IgD-negative memory B cell (primary cell): Measurements from ENCODE around the gene GLIPR1L2. TPM values are rescaled to one million over a fixed set of nuclear protein-coding genes. Genes with fewer than 3 reads are reported as not detected.
"Not testable (repeated sequence)": the region's sequence is repeated elsewhere in the genome, so short reads cannot be mapped to it uniquely, and the experiment has no call there.

Experiments
- H3K27ac Mint-ChIP-seq, 3 donors: one replicate each; pipeline ENCODE4 v1.8.0; 2020 to 2022; ENCODE audit warnings: mild to moderate bottlenecking in 3 of 3, mixed read lengths in 3 of 3, moderate library complexity in 1 of 3
- H3K27me3 Mint-ChIP-seq: one replicate; pipeline ENCODE4 v1.8.0; 2021; ENCODE audit warnings: mixed read lengths
- H3K36me3 Mint-ChIP-seq: one replicate; pipeline ENCODE4 v1.8.0; 2020; ENCODE audit warnings: mild to moderate bottlenecking, mixed read lengths
- H3K4me1 Mint-ChIP-seq, 3 donors: one replicate each; pipeline ENCODE4 v1.8.0; 2020 to 2022; ENCODE audit warnings: mixed read lengths in 3 of 3, mild to moderate bottlenecking in 1 of 3
- H3K4me3 Mint-ChIP-seq, 4 donors: one replicate each; pipeline ENCODE4 v1.8.0; 2020 to 2022; ENCODE audit warnings: mild to moderate bottlenecking in 4 of 4, mixed read lengths in 4 of 4, moderate library complexity in 3 of 4
- H3K9me3 Mint-ChIP-seq, 3 donors: one replicate each; pipeline ENCODE4 v1.8.0; 2020 to 2021; ENCODE audit warnings: mixed read lengths in 3 of 3, mild to moderate bottlenecking in 1 of 3
- polyA plus RNA-seq: library from polyadenylated mRNA; unstranded; fragments of 300-500 nt; fragmentation: Illumina TruSeq; gene quantifications from one replicate; pipeline ENCODE4 v1.2.3, GENCODE V29; 2021

Gene GLIPR1L2
- polyA plus RNA-seq, 1 donor from 2014 or later = 1.6 TPM

DNA sequence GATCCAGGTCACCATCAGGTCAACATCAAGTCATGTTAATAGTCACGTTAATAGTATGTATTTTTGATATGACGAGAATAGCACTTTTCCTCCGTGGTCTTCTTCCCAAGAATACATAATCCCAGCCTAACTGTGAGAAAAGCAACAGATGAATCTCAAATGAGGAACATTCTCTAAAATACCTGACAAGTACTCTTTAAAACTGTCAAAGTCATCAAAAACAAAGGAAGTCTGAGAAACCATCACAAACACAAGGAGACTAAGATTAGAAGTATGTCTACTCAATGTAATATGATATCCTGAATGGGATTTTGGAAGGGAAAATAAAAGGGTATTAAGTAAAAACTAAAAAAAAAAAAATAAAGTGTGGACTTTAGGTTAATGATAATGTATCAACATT, 52.8 kb downstream of the GLIPR1L2 start:
- Mint-ChIP-seq H3K4me3 (no peak overlapping the region), H3K9me3 (peaks cover 3 to 6% (median 6%) of the 10 kb centered on the region in 3 donors), H3K27ac (no peak overlapping the region), H3K4me1 (no peaks in the 10 kb centered on the region), H3K36me3 (no peaks in the 10 kb centered on the region), H3K27me3 (peaks cover 8% of the 10 kb centered on the region)

DNA sequence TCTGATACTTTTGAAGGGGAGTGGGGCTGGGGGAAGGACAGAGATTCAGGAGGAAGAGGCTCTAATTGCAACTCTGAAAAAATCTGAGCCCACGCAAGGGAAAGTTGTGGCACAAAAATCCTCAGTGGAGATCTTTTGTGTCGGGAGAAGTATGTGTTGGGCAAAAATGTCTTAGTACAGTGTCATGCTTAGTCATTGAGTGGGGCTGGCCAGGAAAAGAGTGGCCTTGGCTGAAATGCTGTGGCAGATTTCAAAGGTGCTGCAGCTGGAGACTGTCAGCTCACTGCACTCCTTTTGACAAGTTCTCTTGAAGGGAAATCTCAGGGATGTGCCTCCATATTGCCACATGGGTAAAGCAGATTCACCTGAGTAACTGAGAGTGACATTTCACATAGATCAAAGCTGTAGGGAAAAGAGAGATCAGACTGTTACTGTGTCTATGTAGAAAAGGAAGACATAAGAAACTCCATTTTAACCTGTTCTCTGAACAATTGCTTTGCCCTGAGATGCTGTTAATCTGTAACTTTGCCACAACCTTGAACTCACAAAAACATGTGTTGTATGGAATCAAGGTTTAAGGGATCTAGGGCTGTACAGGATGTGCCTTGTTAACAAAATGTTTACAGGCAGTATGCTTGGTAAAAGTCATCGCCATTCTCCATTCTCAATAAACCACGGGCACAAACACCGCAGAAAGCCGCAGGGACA, 53.7 kb downstream of the GLIPR1L2 start:
- H3K36me3 Mint-ChIP-seq = no peaks in the 10 kb centered on the region

DNA sequence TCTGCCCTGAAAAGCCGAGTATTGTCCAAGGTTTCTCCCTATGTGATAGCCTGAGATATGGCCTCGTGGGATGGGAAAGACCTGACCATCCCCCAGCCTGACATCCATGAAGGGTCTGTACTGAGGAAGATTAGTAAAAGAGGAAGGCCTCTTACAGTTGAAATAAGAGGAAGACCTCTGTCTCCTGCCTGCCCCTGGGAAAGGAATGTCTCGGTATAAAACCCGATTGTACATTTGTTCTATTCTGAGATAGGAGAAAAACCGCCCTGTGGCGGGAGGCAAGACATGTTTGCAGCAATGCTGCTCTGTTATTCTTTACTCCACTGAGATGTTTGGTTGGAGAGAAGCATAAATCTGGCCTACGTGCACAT, 54.2 kb downstream of the GLIPR1L2 start:
- not testable (repeated sequence) for H3K27ac Mint-ChIP-seq, H3K27me3 Mint-ChIP-seq, H3K36me3 Mint-ChIP-seq, H3K4me1 Mint-ChIP-seq, H3K4me3 Mint-ChIP-seq, H3K9me3 Mint-ChIP-seq

More for the DNA sequence above, 53.7 kb downstream of the GLIPR1L2 start:
- Mint-ChIP-seq H3K27me3 (peaks cover 8% of the 10 kb centered on the region), H3K9me3 (peaks cover 3 to 6% (median 6%) of the 10 kb centered on the region in 3 donors), H3K4me3 (no peak overlapping the region), H3K4me1 (no peaks in the 10 kb centered on the region), H3K27ac (no peak overlapping the region)

DNA sequence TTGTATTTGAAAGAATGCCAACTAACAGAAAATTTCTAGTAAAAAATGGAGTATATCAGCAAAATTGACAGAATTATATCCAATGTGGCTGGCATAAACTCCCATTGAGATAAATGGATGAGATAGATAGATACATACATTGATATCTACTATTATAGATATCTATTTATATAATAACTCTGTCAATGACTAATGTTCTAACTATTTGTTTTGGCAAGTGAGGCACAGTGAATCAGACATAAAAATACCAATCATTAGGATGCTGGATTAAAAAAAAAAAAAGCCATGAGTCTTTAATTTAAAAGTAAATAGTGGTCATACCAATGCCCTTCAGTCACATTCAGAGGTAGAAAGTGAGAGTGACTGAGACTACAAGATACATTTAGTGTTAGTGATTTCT, 56.0 kb downstream of the GLIPR1L2 start:
- H3K27me3 Mint-ChIP-seq = peaks cover 4% of the 10 kb centered on the region
- no peaks in the 10 kb centered on the region for H3K4me1 Mint-ChIP-seq
- no peak overlapping the region for H3K27ac Mint-ChIP-seq
- H3K4me3 Mint-ChIP-seq = no peak overlapping the region
- no peaks in the 10 kb centered on the region for H3K9me3 Mint-ChIP-seq
- no peaks in the 10 kb centered on the region for H3K36me3 Mint-ChIP-seq

DNA sequence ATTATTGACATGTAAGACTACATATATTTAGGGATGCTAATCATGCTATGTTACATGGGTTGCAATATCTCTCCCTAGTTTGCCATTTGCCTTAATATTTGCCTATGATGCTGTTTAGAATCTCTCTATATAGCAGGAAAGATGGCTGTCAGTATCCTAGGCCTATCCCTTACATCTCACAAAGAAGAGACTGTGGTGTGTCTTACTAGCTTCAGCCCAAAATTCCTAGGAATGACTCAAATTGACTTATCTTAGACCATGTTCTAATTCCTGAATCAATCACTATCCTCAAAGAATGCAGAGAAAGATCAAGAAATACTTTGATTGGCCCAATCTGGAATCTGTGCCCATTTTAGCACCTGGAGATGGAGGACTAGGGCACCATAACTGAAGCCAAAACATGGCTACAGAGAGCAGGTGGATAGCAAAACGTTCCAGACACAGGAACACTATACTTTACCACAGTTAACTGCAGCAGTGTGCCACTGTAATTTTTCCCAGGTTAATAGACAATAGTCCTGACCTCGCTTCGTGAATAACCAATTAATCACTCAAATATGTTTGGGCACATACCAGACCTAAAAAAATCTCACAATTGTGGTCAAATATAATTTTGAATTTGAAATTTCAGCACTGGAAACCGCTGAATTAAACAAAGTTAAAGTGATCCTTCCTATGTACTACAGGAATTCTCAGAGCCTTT, 57.0 kb downstream of the GLIPR1L2 start:
- Mint-ChIP-seq H3K27me3 (peaks cover 3% of the 10 kb centered on the region), H3K27ac (no peak overlapping the region), H3K4me1 (no peaks in the 10 kb centered on the region), H3K9me3 (no peaks in the 10 kb centered on the region), H3K36me3 (no peaks in the 10 kb centered on the region), H3K4me3 (no peak overlapping the region)

DNA sequence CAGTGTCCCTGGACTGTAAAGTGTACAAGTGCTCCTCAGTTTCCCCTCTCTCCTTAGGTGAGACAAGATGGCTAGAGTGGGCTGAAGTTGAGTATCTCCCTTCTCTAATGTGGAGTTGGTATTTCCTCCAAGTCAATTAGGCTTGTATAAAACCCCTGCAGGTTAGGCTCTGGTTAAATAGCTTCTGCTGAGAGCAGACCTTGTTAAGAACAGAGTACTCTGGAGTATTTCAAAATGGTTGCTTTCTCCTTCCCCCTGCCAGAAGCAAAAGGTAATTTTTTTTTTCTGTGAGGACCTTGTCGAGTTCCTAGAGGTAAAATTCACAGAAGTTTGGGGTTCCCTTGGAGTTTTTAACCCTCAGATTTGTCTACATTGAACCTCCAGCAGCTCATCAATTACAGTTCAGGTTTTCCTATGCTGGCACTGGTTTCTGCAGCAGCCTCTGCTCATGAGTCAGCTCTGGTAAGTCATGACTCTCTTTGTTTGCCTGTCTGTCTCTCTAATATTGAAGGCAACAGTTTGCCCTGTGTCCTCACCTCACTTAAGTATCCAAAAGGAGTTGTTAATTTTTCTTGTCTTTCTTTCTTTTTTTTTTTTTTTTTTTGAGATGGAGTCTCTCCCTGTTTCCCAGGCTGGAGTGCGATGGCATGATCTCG, 61.9 kb downstream of the GLIPR1L2 start:
- Mint-ChIP-seq H3K27me3 (peaks cover 5% of the 10 kb centered on the region), H3K27ac (no peak overlapping the region), H3K4me1 (peaks cover 0 to 2% (median 0%) of the 10 kb centered on the region in 3 donors), H3K36me3 (peaks cover 2% of the 10 kb centered on the region), H3K4me3 (no peak overlapping the region), H3K9me3 (peaks cover 1 to 5% (median 4%) of the 10 kb centered on the region in 3 donors)

DNA sequence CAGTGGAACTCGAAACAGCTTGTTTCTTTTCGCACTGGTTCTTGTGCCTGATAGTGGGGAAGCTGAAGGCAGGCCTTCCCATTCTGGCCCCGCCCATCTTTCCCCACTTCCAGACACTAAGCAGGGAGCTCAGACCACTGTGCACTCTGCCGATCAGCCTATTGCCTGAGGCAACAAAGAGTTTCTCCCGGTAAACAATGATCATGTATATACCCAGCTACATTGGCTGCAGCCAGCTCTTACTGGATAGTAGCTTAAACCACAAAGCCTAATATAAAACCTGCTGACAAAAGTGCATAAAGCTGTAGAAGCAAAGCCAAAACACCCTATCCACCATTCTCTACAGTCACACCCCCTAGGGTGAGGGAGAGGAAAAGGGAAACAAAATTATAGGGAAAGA, 65.0 kb downstream of the GLIPR1L2 start:
- H3K27ac Mint-ChIP-seq = no peak overlapping the region
- H3K4me3 Mint-ChIP-seq = no peak overlapping the region
- peaks cover 5% of the 10 kb centered on the region for H3K27me3 Mint-ChIP-seq
- H3K36me3 Mint-ChIP-seq = peaks cover 2% of the 10 kb centered on the region
- H3K4me1 Mint-ChIP-seq = peaks cover 0 to 2% (median 0%) of the 10 kb centered on the region in 3 donors
- H3K9me3 Mint-ChIP-seq = peaks cover 1 to 14% (median 8%) of the 10 kb centered on the region in 3 donors

DNA sequence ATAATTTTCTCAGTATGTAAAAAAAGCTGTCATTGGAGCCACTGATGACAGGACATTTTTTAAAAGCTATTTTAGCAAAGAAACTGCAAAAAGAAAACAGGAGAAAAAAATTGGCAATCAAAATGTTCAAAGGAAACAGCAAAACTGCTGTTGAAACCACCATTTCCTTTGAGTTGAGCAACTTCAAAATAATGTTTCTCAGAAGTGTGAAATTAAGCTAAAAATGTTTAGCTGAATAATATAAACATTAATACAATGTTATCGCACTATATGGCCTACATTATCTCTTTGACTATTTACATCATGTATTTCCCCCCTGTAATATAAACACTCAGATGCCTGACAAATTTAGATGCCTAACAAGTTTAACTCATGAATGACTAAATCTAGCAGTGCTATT, 66.3 kb downstream of the GLIPR1L2 start:
- peaks cover 1 to 14% (median 8%) of the 10 kb centered on the region in 3 donors for H3K9me3 Mint-ChIP-seq
- no peak overlapping the region for H3K27ac Mint-ChIP-seq
- H3K36me3 Mint-ChIP-seq = peaks cover 2% of the 10 kb centered on the region
- H3K4me1 Mint-ChIP-seq = peaks cover 0 to 2% (median 0%) of the 10 kb centered on the region in 3 donors
- peaks cover 5% of the 10 kb centered on the region for H3K27me3 Mint-ChIP-seq
- H3K4me3 Mint-ChIP-seq = no peak overlapping the region

DNA sequence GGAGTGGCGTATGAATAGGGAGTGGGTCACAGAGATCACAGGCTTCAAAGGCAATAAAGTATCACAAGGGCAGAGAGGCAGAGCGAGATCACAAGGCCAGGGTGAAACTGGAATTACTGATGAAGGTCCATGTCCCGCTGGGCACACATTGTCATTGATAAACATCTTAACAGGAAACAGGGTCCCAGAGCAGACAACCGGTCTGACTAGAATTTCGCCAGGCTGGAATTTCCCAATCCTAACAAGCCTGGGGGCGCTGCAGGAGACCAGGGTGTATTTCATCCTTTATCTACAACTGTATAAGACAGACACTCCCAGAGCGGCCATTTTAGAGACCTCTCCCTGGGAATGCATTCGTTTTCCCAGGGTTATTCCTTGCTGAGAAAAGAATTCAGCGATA, 67.0 kb downstream of the GLIPR1L2 start:
- not testable (repeated sequence) for H3K4me3 Mint-ChIP-seq, H3K36me3 Mint-ChIP-seq, H3K4me1 Mint-ChIP-seq, H3K27me3 Mint-ChIP-seq
- Mint-ChIP-seq H3K9me3 (peaks cover 1 to 14% (median 8%) of the 10 kb centered on the region in 3 donors), H3K27ac (peak overlapping the region in 1 of 3 donors; percentile 28)

DNA sequence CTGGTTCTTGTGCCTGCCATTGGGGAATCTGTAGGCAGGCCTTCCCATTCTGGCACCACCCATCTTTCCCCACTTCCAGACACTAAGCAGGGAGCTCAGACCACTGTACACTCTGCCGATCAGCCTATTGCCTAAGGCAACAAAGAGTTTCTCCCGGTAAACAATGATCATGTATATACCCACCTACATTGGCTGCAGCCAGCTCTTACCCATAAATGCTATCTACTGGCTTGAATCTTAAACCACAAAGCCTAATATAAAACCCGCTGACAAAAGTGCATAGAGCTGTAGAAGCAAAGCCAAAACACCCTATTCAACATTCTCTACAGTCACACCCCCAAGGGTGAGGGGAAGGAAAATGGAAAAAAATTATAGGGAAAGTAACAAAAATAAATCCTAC, 68.9 kb downstream of the GLIPR1L2 start:
- H3K27me3 Mint-ChIP-seq = peaks cover 5% of the 10 kb centered on the region
- peaks cover 3% of the 10 kb centered on the region for H3K36me3 Mint-ChIP-seq
- H3K4me1 Mint-ChIP-seq = no peaks in the 10 kb centered on the region
- H3K9me3 Mint-ChIP-seq = peaks cover 1 to 14% (median 8%) of the 10 kb centered on the region in 3 donors
- H3K4me3 Mint-ChIP-seq = no peak overlapping the region
- no peak overlapping the region for H3K27ac Mint-ChIP-seq

DNA sequence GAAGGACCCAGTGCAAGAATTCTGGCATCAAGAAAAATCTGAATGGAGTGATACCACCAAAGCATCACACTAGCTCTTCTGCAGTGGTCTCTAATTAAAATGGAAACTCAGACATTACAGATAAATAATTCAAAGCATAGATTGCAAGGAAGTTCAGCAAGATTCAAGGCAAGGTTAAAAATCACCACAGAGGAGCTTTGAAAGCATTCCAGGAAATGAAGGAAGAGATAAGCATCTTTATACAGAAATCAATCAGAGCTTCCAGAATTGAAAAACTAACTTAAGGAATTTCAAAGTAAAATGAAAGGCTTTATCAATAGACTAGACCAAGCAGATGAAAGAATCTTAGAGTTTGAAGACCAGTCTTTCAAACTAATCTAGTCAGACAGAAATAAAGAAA, 69.3 kb downstream of the GLIPR1L2 start:
- H3K4me3 Mint-ChIP-seq = no peak overlapping the region
- peaks cover 1 to 14% (median 8%) of the 10 kb centered on the region in 3 donors for H3K9me3 Mint-ChIP-seq
- H3K27ac Mint-ChIP-seq = no peak overlapping the region

DNA sequence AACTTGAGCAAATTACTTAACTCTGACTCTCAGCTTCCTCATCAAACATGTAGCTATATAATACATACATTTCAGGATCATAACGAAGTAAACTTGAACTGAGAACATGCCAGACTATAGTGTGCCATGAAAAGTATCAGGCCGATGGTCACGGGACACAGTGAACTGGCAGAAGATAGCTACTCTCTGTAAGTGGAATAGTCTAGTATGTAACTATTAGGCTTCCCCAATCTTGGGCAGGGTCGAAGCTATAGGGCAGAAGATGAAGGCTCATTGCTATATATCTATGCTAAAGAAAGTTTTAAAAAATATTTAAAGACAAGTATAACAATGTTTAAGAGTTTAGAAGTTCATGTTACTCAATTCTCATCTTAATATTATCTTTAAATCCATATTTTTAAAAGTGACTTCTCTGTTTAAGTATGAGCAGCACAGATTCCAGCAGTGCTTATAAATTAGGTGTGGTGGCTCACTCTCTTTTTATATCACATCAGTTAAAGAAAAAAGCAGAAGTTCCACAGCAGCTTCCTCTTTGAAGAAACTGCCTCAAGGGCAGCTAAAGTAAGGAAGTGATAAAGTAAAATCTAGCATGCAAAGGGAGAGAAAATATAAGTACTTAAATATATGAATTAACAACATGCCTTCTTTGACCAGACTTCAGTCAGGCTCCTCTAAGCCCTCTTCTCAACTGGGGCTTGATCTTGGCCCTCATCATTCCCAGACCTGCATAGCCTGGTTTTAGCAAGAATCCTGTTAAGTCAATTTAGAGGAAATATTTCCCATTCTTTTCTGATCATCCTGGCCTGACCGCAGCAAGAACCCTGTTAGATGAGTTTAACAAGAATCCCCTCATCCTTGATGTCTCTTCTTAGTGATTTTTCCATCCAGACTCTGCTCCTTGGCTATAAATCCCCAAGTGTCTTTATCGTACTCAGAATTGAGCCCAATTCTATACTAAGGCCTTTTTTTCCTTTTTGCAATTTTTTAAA, 81.3 kb downstream of the GLIPR1L2 start:
- Mint-ChIP-seq H3K4me1 (peaks cover 17 to 30% (median 29%) of the 10 kb centered on the region in 3 donors), H3K9me3 (peaks cover 0 to 2% (median 0%) of the 10 kb centered on the region in 3 donors), H3K4me3 (peak overlapping the region in 2 of 4 donors; percentile 45 to 87), H3K27ac (peak overlapping the region; percentile 3 to 78 (median 9)), H3K36me3 (no peaks in the 10 kb centered on the region), H3K27me3 (no peaks in the 10 kb centered on the region)

More for the DNA sequence above, 69.3 kb downstream of the GLIPR1L2 start:
- peaks cover 3% of the 10 kb centered on the region for H3K36me3 Mint-ChIP-seq
- no peaks in the 10 kb centered on the region for H3K4me1 Mint-ChIP-seq
- peaks cover 4% of the 10 kb centered on the region for H3K27me3 Mint-ChIP-seq

DNA sequence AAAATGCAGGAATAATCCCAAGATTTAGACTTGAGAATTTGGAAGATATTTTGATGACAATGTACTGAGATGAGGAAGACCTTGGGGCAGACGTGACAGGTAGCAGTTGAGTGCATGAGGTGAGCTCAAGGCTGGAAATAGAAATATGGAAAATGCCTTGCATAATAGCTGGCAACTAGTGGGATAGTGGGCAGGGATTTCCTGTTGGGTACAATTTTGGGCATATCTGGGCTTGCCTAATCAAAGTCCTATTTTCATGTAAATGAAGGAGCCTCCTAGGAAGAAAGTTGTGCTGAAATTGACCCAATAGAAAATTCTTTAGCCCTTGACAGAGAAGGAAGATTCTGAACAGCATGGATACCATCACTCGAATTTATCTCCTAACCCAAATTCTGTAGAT, 83.2 kb downstream of the GLIPR1L2 start:
- H3K4me1 Mint-ChIP-seq = peaks cover 30 to 44% (median 40%) of the 10 kb centered on the region in 3 donors
- no peaks in the 10 kb centered on the region for H3K27me3 Mint-ChIP-seq
- H3K9me3 Mint-ChIP-seq = peaks cover 0 to 2% (median 0%) of the 10 kb centered on the region in 3 donors
- H3K4me3 Mint-ChIP-seq = peak overlapping the region in 1 of 4 donors; percentile 6
- no peaks in the 10 kb centered on the region for H3K36me3 Mint-ChIP-seq
- H3K27ac Mint-ChIP-seq = no peak overlapping the region

DNA sequence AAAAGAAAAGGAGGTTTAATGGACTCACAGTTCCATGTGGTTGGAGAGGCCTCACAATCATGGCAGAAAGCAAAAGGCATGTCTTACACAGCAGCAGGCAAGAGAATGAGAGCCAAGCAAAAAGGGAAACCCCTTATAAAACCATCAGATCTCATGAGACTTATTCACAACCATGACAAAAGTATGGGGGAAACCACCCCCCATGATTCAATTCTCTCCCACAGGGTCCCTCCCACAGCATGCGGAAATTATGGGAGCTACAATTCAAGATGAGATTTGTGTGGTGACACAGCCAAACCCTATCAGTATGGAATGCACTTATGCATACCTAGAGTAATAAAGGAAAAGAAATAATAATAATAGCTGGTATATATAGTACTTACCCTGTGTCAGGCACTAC, 85.2 kb downstream of the GLIPR1L2 start:
- Mint-ChIP-seq H3K36me3 (no peaks in the 10 kb centered on the region), H3K4me1 (peaks cover 39 to 59% (median 50%) of the 10 kb centered on the region in 3 donors), H3K9me3 (peaks cover 0 to 2% (median 0%) of the 10 kb centered on the region in 3 donors), H3K27me3 (no peaks in the 10 kb centered on the region), H3K27ac (no peak overlapping the region), H3K4me3 (peak overlapping the region in 1 of 4 donors; percentile 29)
